ENCODE results near the gene APOBEC3F.
A peak's percentile ranks its signal among the peaks of the same experiment; 100 is the strongest.
"Not testable (repeated sequence)": the region's sequence is repeated elsewhere in the genome, so short reads cannot be mapped to it uniquely, and the experiment has no call there.

The APOBEC3F gene

DNA sequence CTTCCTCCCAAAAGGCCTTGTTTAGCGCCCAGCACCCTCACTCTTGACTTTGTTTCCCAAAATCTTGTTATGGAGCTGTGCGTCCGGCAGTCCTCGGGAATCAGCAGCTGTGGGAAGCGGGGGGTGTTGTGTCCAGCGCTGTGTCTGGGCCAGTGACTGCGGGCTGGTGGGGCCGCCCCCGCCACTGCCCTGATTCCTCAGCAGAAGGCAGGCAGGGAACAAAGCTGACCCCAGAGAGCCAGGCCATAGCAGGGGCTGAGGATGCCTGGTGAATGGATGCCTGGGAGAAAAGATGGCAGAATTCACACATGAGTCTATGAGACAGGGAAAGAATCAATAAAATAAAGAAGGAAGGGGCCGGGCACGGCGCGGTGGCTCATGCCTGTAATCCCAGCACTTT lies 24.1 kb upstream of the APOBEC3F start:
- DNase-seq (ENCODE audit: low read depth in 1 of 2, low spot score in 1 of 2) = no peak
- in situ Hi-C loops (cut with HindIII; ENCODE audit: low pct_unique_long_range_greater_than_20kb, low sequenced_read_pairs) = no loop called here
- TF ChIP-seq JUND (IDR thresholded peaks at IDR 0.05; ENCODE audit: low read depth) = no peak

- DNase-seq (ENCODE audit: low read depth in 1 of 2, low spot score in 1 of 2) = no peak
- no peak for TF ChIP-seq JUND (IDR thresholded peaks at IDR 0.05; ENCODE audit: low read depth)
- in situ Hi-C loops (cut with HindIII; ENCODE audit: low pct_unique_long_range_greater_than_20kb, low sequenced_read_pairs) = no loop called here
Measured at GRCh38 chr22:39017596-39018365, 22.9 kb upstream of the APOBEC3F start.

DNA sequence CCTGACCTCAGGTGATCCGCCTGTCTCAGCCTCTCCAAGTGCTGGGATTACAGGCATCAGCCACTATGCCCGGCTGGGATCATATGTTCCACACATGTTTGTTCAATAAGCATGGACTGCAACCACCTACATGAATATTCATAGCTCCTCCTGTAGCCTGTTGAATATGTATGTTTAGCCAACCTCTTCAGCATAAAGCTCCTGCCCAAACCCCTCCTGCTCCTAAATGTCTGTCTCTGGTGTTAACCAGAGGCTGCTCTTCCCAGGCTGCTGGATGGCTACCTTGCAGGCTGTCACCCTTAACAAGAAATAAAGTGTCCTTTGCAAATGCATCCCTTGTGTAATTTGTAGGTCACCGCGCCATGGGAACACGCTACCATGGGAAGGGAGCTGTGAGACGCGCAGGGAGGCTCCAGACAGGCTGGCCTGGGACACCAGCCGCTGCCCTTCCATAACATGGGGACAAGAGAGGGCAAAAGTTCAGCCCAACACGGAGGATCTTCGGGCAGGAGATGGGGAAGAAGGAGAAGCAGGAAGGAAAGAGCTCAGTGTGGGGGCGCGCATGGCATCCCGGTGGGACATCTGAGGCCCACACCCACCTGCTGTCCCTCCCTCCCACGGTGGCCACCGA lies 20.5 kb upstream of the APOBEC3F start:
- peak in 1 of 2 experiments; percentile 16 for DNase-seq (ENCODE audit: low read depth in 1 of 2, low spot score in 1 of 2)
- in situ Hi-C loops (cut with HindIII; ENCODE audit: low pct_unique_long_range_greater_than_20kb, low sequenced_read_pairs) = not testable (repeated sequence)

DNA sequence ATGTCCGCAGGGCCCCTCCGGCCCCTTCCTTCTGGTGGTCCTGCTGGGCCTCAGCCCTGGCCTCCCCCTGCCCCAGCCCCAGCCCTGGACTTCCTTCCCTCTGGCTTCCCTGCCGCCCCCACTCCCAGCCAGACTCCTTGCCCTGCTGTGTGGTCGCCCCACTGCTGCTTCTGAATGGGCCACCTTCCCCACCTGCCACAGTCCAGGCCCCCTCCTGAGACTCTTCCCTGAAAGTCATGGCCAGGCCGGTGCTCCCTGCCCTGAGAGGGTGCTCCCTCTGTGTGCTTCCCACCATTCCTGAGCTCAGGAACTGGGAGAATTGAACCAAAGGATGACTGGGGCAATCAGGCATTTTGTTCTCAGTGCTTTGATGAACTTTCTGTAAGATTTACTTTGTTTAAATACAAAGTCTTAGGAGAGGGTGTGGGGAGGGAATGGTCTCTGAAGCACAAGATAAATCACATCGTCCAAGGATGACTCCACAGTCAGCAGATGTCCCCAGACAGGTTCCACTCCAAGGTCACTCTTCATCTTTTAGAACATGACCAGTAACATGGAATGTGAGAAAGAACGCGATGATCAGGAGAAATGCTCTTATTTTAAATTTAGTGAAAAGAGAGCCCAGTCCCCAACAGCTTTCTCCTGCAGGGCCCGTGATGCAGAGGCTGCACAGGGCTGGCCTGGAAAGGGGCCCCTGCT lies 19.0 kb upstream of the APOBEC3F start:
- DNase-seq (ENCODE audit: low read depth in 1 of 2, low spot score in 1 of 2) = no peak
- in situ Hi-C loops (cut with HindIII; ENCODE audit: low pct_unique_long_range_greater_than_20kb, low sequenced_read_pairs) = no loop called here
- no peak for TF ChIP-seq JUND (IDR thresholded peaks at IDR 0.05; ENCODE audit: low read depth)

DNA sequence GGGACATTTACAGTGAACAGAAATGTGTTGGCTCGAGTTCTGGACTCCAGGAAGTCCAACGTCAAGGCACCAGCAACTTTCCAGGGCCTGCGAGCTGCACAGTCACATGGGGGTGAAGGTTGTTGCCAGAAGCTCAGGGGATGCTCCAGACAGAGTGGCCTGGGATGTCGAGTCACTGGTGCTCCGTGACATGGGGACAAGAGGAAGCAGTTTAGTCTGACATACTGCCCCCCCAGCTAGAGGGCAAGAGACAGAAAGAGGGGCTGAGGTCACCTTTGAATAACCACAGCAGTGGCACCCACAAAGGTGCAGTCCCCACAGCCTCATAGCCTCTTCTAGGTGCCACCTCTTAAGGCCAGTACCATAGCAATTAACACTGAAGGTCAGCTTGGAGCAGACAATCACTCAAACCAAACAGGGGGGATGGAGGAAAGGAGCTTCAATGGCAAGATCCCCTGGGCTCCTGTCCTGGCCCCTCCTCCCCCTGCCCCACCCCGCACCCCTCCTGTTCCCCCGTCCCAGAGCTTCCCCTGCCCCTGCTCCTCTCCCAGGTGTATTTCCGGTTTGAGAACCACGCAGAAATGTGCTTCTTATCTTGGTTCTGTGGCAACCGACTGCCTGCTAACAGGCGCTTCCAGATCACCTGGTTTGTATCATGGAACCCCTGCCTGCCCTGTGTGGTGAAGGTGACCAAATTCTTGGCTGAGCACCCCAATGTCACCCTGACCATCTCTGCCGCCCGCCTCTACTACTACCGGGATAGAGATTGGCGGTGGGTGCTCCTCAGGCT lies 15.9 kb upstream of the APOBEC3F start:
- no peak for TF ChIP-seq JUND (IDR thresholded peaks at IDR 0.05; ENCODE audit: low read depth)
- in situ Hi-C loops (cut with HindIII; ENCODE audit: low pct_unique_long_range_greater_than_20kb, low sequenced_read_pairs) = no loop called here

DNA sequence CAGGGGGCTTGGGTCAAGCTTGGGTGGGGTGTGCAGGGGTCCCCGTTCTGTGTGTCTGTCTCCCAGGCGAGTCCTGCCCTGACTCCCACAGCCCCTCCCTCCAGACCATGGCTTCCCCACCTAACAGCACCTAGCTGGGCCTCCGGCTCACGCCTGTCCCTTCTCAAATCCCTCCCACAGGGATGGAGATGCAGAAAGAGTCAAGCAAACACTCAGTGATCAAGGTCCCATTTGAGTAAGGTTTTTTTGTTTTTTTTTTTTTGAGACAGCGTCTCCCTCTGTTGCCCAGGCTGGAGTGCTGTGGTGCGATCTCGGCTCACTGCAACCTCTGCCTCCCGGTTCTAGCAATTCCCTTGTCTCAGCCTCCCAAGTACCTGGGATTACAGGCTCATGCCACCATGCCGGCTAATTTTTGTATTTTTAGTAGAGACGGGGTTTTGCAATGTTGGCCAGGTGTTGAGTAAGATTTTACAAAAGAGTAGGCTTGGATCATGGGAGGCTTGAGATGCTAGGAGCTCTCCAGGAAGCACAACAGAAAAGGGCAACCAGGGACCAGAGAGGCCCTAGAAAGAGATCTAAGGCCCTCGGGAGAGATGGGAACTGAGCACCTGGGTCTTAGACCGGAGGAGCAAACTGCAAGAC lies 14.0 kb upstream of the APOBEC3F start:
- no peak for TF ChIP-seq JUND (IDR thresholded peaks at IDR 0.05; ENCODE audit: low read depth)
- in situ Hi-C loops (cut with HindIII; ENCODE audit: low pct_unique_long_range_greater_than_20kb, low sequenced_read_pairs) = no loop called here

More for the DNA sequence above, 15.9 kb upstream of the APOBEC3F start:
- no peak for DNase-seq (ENCODE audit: low read depth in 1 of 2, low spot score in 1 of 2)

GRCh38 chr22:39027717-39028116 lies 12.9 kb upstream of the APOBEC3F start:
- in situ Hi-C loops (cut with HindIII; ENCODE audit: low pct_unique_long_range_greater_than_20kb, low sequenced_read_pairs) = no loop called here
- DNase-seq (ENCODE audit: low read depth in 1 of 2, low spot score in 1 of 2) = no peak
- no peak for TF ChIP-seq JUND (IDR thresholded peaks at IDR 0.05; ENCODE audit: low read depth)

More for the DNA sequence above, 14.0 kb upstream of the APOBEC3F start:
- DNase-seq (ENCODE audit: low read depth in 1 of 2, low spot score in 1 of 2) = no peak

GRCh38 chr22:39028281-39028680 lies 12.4 kb upstream of the APOBEC3F start:
- in situ Hi-C loops (cut with HindIII; ENCODE audit: low pct_unique_long_range_greater_than_20kb, low sequenced_read_pairs) = no loop called here
- DNase-seq (ENCODE audit: low read depth in 1 of 2, low spot score in 1 of 2) = no peak
- no peak for TF ChIP-seq JUND (IDR thresholded peaks at IDR 0.05; ENCODE audit: low read depth)

GRCh38 chr22:39029227-39029626 lies 11.4 kb upstream of the APOBEC3F start:
- TF ChIP-seq JUND (IDR thresholded peaks at IDR 0.05; ENCODE audit: low read depth) = no peak
- no peak for DNase-seq (ENCODE audit: low read depth in 1 of 2, low spot score in 1 of 2)
- in situ Hi-C loops (cut with HindIII; ENCODE audit: low pct_unique_long_range_greater_than_20kb, low sequenced_read_pairs) = no loop called here

DNA sequence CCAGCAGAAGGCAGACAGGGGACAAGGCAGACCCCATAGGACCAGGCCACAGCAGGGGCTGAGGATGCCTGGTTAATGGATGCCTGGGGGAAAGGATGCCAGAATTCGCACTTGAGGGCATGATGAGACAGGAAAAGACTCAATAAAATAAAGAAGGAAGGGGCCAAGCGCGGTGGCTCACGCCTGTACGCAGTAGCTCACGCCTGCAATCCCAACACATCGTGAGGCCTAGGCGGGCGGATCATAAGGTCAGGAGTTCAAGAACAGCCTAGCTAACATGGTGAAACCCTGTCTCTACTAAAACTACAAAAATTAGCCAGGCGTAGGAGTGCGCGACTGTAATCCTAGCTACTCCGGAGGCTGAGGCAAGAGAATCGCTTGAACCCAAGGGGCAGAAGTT lies 10.0 kb upstream of the APOBEC3F start:
- TF ChIP-seq JUND (IDR thresholded peaks at IDR 0.05; ENCODE audit: low read depth) = no peak
- in situ Hi-C loops (cut with HindIII; ENCODE audit: low pct_unique_long_range_greater_than_20kb, low sequenced_read_pairs) = no loop called here
- no peak for DNase-seq (ENCODE audit: low read depth in 1 of 2, low spot score in 1 of 2)

DNA sequence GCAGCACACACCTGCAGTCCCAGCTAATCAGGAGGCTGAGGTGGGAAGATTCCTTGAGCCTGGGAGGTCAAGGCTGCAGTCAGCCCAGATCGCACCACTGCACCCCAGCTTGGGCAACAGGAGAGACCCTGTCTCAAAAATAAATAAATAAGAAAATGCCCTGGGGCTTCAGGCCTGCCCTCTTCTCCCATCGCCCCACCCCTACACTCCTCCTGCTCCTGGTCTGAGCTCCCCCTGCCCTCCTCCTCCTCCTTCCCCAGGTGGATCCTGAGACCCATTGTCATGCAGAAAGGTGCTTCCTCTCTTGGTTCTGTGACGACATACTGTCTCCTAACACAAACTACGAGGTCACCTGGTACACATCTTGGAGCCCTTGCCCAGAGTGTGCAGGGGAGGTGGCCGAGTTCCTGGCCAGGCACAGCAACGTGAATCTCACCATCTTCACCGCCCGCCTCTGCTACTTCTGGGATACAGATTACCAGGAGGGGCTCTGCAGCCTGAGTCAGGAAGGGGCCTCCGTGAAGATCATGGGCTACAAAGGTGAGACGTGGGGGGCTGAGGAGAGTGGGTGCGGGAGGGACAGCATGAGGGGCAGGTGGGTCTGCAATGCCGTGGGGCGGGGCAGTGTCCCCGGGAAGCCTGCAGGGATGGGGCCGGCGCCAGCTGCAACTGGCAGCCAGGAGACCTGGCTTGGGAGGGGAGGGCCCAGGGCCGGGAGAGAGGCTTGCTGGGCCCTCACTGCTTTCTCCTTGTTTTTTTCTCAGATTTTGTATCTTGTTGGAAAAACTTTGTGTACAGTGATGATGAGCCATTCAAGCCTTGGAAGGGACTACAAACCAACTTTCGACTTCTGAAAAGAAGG lies 9.0 kb upstream of the APOBEC3F start:
- in situ Hi-C loops (cut with HindIII; ENCODE audit: low pct_unique_long_range_greater_than_20kb, low sequenced_read_pairs); DNase-seq (ENCODE audit: low read depth in 1 of 2, low spot score in 1 of 2): not testable (repeated sequence)

DNA sequence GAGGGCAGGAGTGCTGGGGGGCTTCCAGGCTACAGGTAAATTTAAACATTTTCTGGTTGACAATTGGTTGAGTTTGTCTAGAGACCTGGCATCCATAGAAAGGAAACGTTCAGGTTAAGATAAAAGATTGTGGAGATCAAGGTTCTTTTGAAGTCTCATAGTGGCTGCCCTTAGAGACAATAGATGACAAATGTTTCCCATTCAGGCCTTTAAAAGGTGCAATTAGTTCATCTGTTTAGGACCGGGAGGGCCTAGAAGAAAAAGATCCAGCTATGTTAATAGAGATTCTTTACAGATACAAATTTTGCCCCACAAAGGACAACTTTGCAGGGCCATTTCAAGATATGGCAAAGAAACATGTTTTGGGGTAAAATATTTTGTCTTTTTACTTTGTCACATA lies 3.6 kb upstream of the APOBEC3F start:
- in situ Hi-C loops (cut with HindIII; ENCODE audit: low pct_unique_long_range_greater_than_20kb, low sequenced_read_pairs); DNase-seq (ENCODE audit: low read depth in 1 of 2, low spot score in 1 of 2): not testable (repeated sequence)
